ENCODE data around the gene NTN4. TPM values are rescaled to one million over a fixed set of nuclear protein-coding genes. Genes with fewer than 3 reads are reported as not detected.

Gene NTN4
- total RNA-seq (100 to 1,000 TPM in 1 of 10 donors, 10 to 100 TPM in 9; 54.7 to 105 (median 67.7) TPM), polyA plus RNA-seq (10 to 100 TPM; 17.9 to 27.7 TPM)
- long read RNA-seq, donor 1, transcript NTN4-201 (10 exons, 3,615 nt): major isoform, 242 of 275 reads
- long read RNA-seq, donor 1, partial matches to known transcripts: 24 of 275 reads
- long read RNA-seq, donor 1, other reads (novel, unspliced or antisense): 9 of 275 reads
- long read RNA-seq, donor 2, transcript NTN4-201 (10 exons, 3,615 nt): major isoform, 249 of 294 reads
- long read RNA-seq, donor 2, partial matches to known transcripts: 26 of 294 reads
- long read RNA-seq, donor 2, other reads (novel, unspliced or antisense): 18 of 294 reads
- long read RNA-seq, donor 3, transcript NTN4-201 (10 exons, 3,615 nt): major isoform, 27 of 65 reads
- long read RNA-seq, donor 3, partial matches to known transcripts: 33 of 65 reads
- long read RNA-seq, donor 3, other reads (novel, unspliced or antisense): 5 of 65 reads

DNA sequence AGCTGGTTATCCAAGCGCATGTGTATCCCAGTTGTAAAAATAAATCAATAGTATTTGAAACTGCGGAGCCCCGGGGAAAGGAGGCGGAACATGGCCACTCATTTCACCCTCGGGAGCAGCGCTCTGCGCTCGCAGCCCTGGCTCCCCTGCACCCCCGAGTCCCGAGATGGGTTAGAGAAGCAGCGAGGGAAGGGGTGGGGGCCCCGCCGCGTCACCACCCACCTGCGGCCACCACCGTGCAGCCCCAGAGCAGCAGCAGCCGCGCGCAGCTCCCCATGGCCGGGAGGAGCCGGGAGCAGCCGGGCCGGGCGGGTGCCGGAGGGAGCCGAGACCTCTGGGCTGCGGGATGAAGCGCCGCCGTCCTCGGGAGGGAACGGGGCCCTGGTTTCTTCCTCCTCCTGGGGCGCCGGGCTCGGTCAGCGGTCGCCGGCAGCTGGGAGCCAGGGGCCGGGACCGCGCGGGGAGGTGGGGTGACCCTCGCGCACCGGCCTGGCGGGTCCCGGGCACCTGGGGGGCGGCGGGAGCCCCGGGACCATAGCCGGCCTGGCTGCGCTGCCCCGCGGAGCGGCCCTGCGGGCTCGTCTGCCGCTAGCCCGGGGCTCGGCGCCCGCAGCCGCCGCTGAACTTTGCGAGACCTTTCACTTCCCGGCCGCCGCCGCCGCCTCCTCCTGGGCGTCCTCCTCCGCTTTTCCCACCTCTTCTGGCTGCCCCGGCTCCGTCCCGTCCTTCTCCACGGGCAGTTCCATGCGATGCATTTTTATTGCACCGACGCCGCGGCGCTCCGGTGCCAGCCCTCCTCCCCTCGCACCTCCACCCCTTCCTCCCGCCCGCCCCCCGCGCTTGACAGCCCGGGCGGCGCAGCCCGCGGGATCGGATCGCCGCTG, at the start of gene NTN4:
Gene NTN4 (minus strand): TSS at position 732 of the 884 bp plus-strand sequence. CDS start 455 bp downstream, at position 277.
- peak; percentile 42 to 74 for DNase-seq
- H3K4me1 ChIP-seq: peaks cover 4 to 55% (median 30%) of the 10 kb centered on the region in 9 donors
- 0 to 1% methylated on average over 70 to 94 of the region's 96 CpGs for WGBS, 2 donors

GRCh38 chr12:95838125-95838524, 47.6 kb upstream of the NTN4 start:
- no peaks in the 10 kb centered on the region for H3K9me3 ChIP-seq
- 38 to 44% methylated on average over 11 of the region's 11 CpGs for WGBS, 2 donors
- TF ChIP-seq, protein P1, sequence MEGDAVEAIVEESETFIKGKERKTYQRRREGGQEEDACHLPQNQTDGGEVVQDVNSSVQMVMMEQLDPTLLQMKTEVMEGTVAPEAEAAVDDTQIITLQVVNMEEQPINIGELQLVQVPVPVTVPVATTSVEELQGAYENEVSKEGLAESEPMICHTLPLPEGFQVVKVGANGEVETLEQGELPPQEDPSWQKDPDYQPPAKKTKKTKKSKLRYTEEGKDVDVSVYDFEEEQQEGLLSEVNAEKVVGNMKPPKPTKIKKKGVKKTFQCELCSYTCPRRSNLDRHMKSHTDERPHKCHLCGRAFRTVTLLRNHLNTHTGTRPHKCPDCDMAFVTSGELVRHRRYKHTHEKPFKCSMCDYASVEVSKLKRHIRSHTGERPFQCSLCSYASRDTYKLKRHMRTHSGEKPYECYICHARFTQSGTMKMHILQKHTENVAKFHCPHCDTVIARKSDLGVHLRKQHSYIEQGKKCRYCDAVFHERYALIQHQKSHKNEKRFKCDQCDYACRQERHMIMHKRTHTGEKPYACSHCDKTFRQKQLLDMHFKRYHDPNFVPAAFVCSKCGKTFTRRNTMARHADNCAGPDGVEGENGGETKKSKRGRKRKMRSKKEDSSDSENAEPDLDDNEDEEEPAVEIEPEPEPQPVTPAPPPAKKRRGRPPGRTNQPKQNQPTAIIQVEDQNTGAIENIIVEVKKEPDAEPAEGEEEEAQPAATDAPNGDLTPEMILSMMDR (IDR thresholded peaks at IDR 0.05): no peak
- ATAC-seq: no peak
- no peaks in the 10 kb centered on the region for H3K27me3 ChIP-seq
- no peak overlapping the region for H3K27ac ChIP-seq
- H3K36me3 ChIP-seq: no peaks in the 10 kb centered on the region
- intact Hi-C loops (cut with DNase I): no loop called here
- DNase-seq: no peak
- H3K4me3 ChIP-seq: no peak overlapping the region
- H3K4me1 ChIP-seq: peaks cover 0 to 10% (median 0%) of the 10 kb centered on the region in 9 donors

More for the DNA sequence above, at the start of gene NTN4:
- peak within 1 kb of the TSS; percentile 70 to 93 (median 90) for H3K27ac ChIP-seq
- H3K9me3 ChIP-seq: no peaks in the 10 kb centered on the region
- H3K4me3 ChIP-seq: peak within 1 kb of the TSS; percentile 55 to 96 (median 85)
- peak; percentile 57 to 78 (median 67) for ATAC-seq
- TF ChIP-seq, protein P1 (IDR thresholded peaks at IDR 0.05): no peak
- H3K27me3 ChIP-seq: peaks cover 0 to 70% (median 0%) of the 10 kb centered on the region in 7 donors
- intact Hi-C loops (cut with DNase I): loop anchor here in 3 of 10 donors (5.0 to 10.0 kb wide), 3 partner anchors 53 to 175 kb away; no protein-coding TSS in a partner anchor
- H3K36me3 ChIP-seq: peaks cover 0 to 17% (median 0%) of the 10 kb centered on the region in 9 donors

DNA sequence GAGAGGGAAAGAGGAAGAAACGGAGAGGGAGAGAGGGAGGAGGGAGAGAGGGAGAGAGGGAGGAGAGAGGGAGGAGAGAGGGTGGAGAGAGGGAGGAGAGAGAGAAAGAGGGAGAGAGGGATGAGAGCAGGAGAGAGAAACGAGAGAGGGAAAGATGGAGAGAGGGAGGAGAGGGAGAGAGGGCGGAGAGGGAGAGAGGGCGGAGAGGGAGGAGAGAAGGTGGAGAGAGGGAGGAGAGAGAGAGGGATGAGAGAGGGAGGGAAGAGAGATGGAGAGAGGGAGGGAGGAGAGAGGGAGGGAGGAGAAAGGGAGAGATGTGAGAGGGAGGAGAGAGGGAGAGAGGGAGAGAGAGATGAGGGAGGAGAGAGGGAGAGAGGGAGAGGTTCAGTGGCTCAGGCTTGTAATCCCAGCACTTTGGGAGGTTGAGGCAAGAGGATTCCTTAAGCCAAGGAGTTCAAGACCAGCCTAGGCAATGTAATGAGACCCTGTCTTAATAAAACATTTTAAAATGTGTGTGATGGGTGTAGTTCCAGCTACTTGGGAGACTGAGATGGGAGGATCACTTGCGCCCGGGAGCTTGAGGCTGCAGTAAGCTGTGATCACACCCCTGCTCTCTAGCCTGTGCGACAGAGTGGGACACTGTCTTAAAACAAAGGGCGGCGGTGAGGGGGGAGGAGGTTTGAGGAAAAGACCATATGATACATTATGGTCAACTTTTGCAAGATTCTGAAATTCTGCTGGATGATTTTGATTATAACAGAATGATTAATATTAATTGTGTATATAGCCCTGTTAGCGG, 46.9 kb upstream of the NTN4 start:
- Histone ChIP-seq H3K4me3 (no peak overlapping the region), H3K36me3 (no peaks in the 10 kb centered on the region), H3K27ac (no peak overlapping the region), H3K9me3 (no peaks in the 10 kb centered on the region), H3K4me1 (peaks cover 0 to 10% (median 0%) of the 10 kb centered on the region in 9 donors), H3K27me3 (no peaks in the 10 kb centered on the region)
- ATAC-seq (peak in 3 of 8 donors; percentile 26 to 46 (median 45)), DNase-seq (no peak)
- TF ChIP-seq, protein P1 (IDR thresholded peaks at IDR 0.05): no peak
- intact Hi-C loops (cut with DNase I): no loop called here
- 60 to 63% methylated on average over 10 of the region's 10 CpGs for WGBS, 2 donors
